Activated CD8-positive, alpha-beta memory T cell treated with anti-CD3 and anti-CD28 coated beads, Interleukin-2, amount 50 U/mL, for 24 hours (primary cell): ENCODE data around the gene MTERF1.
"Not testable (repeated sequence)": the region's sequence is repeated elsewhere in the genome, so short reads cannot be mapped to it uniquely, and the experiment has no call there.

Experiments used
- DNase-seq: peaks from one replicate; pipeline ENCODE4 v3.0.0-alpha.2; 2020; ENCODE audit errors: extremely low read depth

The MTERF1 gene

DNA sequence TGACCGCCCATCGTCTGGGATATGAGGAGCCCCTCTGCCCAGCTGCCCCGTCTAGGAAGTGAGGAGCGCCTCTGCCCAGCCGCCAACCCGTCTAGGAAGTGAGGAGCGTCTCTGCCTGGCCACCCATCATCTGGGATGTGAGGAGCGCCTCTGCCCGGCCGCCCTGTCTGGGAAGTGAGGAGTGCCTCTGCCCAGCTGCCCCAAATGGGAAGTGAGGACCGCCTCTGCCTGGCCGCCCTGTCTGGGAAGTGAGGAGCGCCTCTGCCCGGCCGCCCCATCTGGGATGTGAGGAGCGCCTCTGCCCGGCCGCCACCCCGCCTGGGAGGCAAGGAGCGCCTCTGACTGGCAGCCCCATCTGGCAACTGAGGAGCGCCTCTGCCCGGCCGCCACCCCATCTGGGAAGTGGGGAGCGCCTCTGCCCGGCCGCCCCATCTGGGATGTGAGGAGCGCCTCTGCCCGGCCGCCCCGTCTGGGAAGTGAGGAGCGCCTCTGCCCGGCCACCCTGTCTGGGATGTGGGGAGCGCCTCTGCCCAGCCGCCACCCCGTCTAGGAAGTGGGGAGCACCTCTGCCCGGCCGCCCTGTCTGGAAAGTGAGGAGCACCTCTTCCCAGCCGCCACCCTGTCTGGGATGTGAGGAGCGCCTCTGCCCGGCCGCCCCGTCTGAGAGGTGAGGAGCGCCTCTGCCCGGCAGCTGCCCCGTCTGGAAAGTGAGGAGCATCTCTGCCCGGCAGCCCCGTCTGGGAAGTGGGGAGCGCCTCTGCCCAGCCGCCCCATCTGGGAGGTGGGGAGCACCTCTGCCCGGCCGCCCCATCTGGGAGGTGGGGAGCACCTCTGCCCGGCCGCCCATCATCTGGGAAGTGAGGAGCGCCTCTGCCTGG is 7.1 kb upstream of the MTERF1 start:
- DNase-seq: not testable (repeated sequence)

DNA sequence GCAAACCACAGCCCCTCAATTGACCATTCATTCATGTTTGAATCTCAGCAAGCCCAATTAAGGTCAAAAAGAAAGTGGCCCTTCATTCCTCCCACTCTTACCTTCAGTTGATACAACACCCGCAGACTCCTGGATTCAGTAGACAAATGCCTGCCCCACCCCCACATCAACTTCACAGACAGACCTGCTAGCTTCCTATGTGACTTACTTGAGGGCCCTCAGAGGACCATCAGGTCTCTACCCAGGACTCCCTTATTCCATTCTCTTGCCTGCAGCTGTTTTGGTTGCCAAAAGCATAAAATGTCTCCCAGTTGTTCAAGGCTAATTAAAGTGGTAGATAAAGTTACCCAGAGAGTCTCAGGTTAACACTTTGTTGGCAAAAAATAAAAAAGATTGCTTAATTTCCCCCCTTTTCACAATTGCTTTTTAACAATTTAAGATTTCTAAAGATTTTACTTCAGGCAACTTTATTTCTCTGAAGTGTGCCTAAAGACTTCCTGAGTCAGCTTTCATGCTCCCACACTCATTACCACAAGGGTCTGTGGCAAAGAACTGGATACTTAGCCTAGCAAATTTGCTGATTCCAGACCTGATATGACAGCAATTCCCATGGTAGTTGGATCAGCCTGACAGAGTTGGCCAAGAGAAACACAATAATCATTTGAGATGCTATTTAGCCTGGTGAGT is 3.3 kb upstream of the MTERF1 start:
- no peak for DNase-seq

- no peak for DNase-seq
Measured at GRCh38 chr7:91880016-91880412, 488 bp downstream of the MTERF1 start.

GRCh38 chr7:91876391-91877133 is 3.9 kb downstream of the MTERF1 start:
- DNase-seq: no peak

- no peak for DNase-seq
Measured at GRCh38 chr7:91875851-91876250, 4.7 kb downstream of the MTERF1 start.

GRCh38 chr7:91872928-91873327 is 7.6 kb downstream of the MTERF1 start:
- no peak for DNase-seq

DNA sequence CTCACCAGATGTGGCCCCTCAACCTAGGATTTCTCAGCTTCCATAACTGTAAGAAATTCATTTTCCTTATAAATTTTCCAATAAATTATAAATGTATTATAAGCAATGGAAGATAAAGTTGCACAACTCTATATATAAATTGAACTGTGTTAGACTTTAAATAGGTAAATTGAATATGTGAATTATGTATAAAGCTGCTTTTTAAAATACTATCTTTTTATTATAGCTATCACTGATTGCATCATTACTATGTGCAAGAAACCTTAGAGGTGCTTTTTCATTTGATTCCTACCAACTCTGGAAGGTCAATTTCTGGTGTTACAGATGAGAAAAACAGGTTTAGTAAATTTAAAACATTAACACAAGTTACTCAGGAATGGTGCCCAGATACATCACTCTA is 8.4 kb downstream of the MTERF1 start:
- no peak for DNase-seq

DNA sequence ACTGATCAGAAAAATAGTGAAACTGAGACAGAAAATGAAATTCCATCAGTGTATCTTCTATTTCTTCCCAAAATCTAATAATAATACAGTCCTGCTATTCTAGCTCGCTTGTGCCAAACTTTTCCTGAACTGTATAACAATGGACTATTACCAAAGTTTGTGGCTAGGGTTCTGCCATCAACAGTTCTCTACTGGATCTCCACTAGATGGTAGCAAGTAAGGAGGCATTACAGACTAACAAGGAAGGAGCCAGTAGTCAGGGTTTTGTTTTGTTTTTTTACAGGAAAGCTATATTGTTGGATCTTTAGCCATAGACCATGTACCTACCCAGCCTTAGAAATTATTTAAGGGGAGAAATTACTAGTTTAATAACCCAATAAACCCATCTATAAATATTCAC is 10.8 kb downstream of the MTERF1 start:
- no peak for DNase-seq

GRCh38 chr7:91866599-91867148 is 13.8 kb downstream of the MTERF1 start:
- DNase-seq: no peak

DNA sequence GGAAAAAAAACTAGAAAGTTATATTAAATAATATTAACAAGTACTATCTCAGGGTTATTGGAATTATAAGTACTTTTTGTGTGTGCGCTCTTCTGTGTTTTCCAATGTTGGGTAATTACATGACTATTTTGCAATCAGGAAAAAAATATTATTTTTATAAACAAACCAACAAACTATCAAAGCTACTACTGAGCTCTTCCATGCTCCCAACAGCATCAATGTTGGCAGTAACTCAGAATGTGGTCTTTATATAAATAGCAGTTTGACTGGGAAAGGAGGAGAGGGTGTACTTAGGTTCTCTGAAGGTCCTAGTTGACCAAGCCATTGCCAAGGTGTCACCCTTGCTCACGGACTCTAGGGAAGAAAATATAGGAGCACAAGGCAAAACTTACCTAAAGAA is 15.0 kb downstream of the MTERF1 start:
- DNase-seq: no peak

GRCh38 chr7:91864604-91865003 is 15.9 kb downstream of the MTERF1 start:
- DNase-seq: not testable (repeated sequence)

GRCh38 chr7:91864070-91864469 is 16.4 kb downstream of the MTERF1 start:
- no peak for DNase-seq

- DNase-seq: no peak
Measured at GRCh38 chr7:91852263-91852741, 28.2 kb downstream of the MTERF1 start.

DNA sequence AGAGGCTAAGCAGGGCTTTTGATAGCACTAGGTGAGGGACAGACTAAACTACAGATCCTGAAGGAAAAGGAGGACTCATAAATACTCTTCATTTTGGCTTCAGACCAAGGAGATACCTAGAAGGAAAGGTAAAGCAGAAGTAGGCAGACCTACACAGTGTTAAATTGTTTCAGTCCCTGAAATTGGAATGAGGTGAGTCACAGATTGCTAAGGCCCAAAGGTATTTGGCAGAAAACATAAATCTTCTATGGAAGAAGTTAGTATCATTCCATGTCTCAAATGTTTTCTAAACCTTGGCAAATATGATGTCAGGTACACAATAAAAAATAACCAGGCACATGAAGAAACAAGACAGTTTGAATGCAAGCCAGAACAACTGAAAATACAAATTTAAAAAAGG is 30.0 kb downstream of the MTERF1 start:
- no peak for DNase-seq

DNA sequence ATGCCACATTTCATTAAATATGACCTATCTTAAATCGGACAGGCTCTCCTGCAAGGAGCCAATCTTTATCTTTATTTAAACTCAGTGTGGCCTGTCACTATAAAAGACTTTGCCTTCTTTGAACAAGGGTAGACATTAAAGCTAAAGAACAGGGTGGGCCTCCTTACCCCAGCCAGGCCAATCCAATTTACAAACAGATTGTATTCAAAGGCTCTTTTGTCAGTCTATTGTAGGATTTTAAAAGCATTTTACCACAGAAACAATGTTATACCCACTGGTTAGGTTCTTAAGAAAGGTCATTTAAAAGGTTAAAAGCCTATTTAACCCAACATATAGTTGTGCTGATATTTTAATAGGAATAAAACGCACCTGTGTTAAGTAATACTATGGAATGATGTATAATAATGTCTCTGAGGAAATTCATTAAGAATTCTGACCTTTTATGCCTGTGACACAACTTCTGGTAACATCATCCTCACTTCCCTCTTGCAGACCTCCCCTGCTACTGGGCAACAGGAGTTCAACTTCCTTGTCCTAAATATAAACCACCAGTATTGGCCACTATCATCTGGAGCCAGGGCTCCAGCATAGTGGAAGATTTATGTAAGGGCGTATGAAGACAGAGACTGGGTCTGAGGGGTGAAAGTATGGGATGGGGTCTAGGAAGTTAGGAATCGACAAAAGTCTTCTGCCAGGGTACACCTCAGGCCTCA is 32.5 kb downstream of the MTERF1 start:
- DNase-seq: no peak

GRCh38 chr7:91847231-91847630 is 33.3 kb downstream of the MTERF1 start:
- DNase-seq: no peak

GRCh38 chr7:91846436-91846835 is 34.1 kb downstream of the MTERF1 start:
- DNase-seq: no peak

DNA sequence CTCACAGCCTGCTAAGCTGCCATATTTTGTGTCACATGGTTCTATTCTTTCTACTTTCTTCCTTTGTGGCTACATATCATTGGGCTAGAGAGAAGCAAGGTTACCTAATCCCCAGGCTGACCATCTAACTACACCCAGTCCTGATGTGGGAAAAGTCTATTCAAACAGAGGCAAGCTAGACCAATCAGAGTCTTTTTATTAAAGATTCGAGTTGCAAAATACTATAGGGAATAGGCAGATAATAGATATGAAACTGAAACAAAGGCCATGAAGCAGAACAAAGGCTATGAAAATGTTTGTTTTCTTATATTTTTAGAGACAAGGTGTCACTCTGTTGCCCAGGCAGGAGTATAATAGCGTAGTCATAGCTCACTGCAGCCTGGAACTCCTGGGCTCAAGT is 36.7 kb downstream of the MTERF1 start:
- DNase-seq: no peak

- DNase-seq: no peak
Measured at GRCh38 chr7:91838439-91838838, 42.1 kb downstream of the MTERF1 start.

DNA sequence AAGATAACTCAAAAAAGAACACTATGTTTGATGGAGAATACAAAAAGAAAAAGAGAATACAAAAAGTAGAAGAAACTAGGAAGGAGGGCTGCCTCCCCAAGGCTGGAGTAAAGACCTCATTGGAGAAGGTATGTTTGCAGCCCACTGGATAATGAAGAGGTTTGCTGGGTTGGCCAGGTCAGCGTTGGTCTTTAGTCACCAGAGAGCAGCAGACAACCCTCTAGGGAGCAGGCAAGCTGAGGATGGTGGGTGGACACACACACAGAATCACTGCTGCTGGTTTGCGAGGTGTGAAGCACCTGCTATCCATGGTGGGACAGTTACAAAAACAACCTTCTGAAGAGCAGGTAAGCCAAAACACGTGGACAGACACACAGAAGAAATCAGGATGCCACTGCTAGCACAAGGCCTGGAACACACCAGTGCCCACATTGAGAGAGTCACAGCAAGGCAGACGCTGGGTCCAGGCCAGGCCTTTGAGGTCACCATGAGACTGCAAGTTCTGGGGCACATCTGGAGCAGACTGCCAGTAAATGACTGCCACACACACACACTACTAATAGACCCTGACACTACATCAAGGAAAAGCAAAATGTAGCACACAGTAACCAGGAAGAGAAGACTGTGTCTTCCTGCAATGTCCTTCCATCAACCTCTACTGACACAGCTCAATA is 43.0 kb downstream of the MTERF1 start:
- no peak for DNase-seq

DNA sequence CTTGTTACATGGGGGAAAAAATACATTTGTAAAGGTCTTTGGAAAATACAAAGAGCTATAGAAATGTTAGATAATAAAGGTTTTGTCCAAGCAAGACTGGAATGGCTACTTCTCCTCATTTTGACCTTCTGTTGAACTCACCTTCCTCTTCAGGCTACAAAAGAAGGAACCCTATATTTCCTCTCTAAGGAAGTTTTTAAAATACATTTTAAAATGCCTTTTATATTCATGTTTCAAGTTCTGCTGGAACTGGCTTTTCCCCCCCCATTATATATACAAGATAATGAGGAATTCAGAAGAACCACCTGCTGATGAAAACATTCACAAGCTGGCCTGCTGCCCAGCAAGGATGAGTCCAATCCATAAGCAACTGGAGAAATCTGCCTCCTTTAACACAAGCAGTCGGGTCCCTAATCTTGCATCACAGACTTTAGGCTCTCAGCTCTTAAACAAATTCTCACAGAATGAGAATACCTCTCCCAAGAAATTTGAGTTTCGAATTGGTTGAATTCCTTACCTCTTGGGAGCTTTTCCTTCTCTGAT is 44.6 kb downstream of the MTERF1 start:
- no peak for DNase-seq
